ENCODE data around the gene STK35.

Gene STK35

DNA sequence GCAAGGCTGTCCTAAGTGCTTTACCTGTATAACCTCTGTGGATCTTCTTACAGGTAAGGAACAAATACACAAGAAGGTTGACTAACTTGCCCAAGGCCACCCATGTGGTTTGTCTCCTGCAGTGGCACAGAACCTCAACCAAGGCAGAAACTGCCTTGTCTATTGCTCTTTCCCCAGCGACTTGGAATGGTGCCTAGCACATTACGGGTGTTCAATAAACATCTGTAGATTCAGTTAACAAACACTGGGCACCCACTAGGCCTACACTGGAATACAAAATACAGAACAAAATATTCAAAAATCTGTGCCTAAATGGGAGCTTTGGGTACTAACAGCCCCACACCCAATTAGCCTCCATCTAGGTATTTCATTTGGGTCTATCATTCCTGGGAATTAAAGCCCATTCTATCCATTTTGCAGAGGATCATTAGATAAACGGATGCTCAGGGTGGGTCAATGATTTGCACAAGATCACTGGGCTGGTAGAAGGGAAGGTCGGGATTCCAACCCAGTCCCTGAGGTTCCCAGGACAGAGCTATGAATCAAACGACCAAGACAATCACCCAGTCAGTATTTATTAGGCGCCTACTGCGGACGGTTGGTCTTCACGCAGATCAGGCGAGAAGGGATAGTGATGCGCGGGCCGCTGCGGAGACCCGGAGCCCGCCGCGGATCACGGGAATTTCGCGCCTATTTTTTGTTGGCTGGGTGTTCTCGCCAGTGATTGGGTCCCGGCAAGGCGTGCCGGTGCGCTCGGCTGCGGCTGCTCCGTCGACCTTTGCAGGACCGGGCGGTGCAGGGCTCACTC lies at the start of gene STK35:
Gene STK35 (plus strand): TSS at position 771 of the 808 bp plus-strand sequence. CDS start 55 bp downstream, outside the sequence.
- Histone ChIP-seq H3K4me3 (ENCODE audit: low read depth, low read length, poor library complexity, severe bottlenecking) (peak within 1 kb of the TSS; percentile 96), H3K9me3 (ENCODE audit: low read length) (no peaks in the 10 kb centered on the region), H3K27me3 (ENCODE audit: insufficient read depth, low read length) (no peaks in the 10 kb centered on the region), H3K9ac (ENCODE audit: low read length) (peak within 1 kb of the TSS; percentile 77), H3K27ac (ENCODE audit: low read depth, low read length, poor library complexity, severe bottlenecking) (peak within 1 kb of the TSS; percentile 92), H3K4me2 (ENCODE audit: low read length) (peak within 1 kb of the TSS; percentile 98), H4K20me1 (ENCODE audit: insufficient read depth, low read length) (no peaks in the 10 kb centered on the region), H3K36me3 (ENCODE audit: insufficient read depth, low read length) (peaks cover 11% of the 10 kb centered on the region), H3F3A (ENCODE audit: insufficient read depth, low read length) (no peaks in the 10 kb centered on the region), H3K9me2 (ENCODE audit: low read depth, low read length) (no peaks in the 10 kb centered on the region), H3K4me1 (ENCODE audit: insufficient read depth, low read length, severe bottlenecking) (peaks cover 36% of the 10 kb centered on the region), H2AFZ (ENCODE audit: low read length) (0 out of 2 replicates have a peak within 1 kb of the TSS, but pooled peaks have one; percentile 16), H3K79me2 (ENCODE audit: insufficient read depth, low read length) (peaks cover 28% of the 10 kb centered on the region)
- TF ChIP-seq EZH2 (IDR thresholded peaks at IDR 0.05; ENCODE audit: borderline replicate concordance, low read length) = no peak

GRCh38 chr20:2051946-2052345 lies 49.7 kb upstream of the STK35 start:
- H2AFZ ChIP-seq (ENCODE audit: low read length) = no peak overlapping the region
- no peak overlapping the region for H3K27ac ChIP-seq (ENCODE audit: low read depth, low read length, poor library complexity, severe bottlenecking)
- no peak overlapping the region for H3K4me3 ChIP-seq (ENCODE audit: low read depth, low read length, poor library complexity, severe bottlenecking)
- no peaks in the 10 kb centered on the region for H3K79me2 ChIP-seq (ENCODE audit: insufficient read depth, low read length)
- no peaks in the 10 kb centered on the region for H4K20me1 ChIP-seq (ENCODE audit: insufficient read depth, low read length)
- H3K9me3 ChIP-seq (ENCODE audit: low read length) = no peaks in the 10 kb centered on the region
- no peaks in the 10 kb centered on the region for H3K4me1 ChIP-seq (ENCODE audit: insufficient read depth, low read length, severe bottlenecking)
- 0 out of 2 replicates have a peak, but pooled peaks cover 4% of the 10 kb centered on the region for H3K27me3 ChIP-seq (ENCODE audit: insufficient read depth, low read length)
- H3K36me3 ChIP-seq (ENCODE audit: insufficient read depth, low read length) = no peaks in the 10 kb centered on the region
- TF ChIP-seq EZH2 (IDR thresholded peaks at IDR 0.05; ENCODE audit: borderline replicate concordance, low read length) (no peak), CTCF (IDR thresholded peaks at IDR 0.05; ENCODE audit: low read length) (no peak)
- no peak overlapping the region for H3K4me2 ChIP-seq (ENCODE audit: low read length)
- H3F3A ChIP-seq (ENCODE audit: insufficient read depth, low read length) = no peaks in the 10 kb centered on the region
- H3K9ac ChIP-seq (ENCODE audit: low read length) = no peak overlapping the region
- H3K9me2 ChIP-seq (ENCODE audit: low read depth, low read length) = no peaks in the 10 kb centered on the region

DNA sequence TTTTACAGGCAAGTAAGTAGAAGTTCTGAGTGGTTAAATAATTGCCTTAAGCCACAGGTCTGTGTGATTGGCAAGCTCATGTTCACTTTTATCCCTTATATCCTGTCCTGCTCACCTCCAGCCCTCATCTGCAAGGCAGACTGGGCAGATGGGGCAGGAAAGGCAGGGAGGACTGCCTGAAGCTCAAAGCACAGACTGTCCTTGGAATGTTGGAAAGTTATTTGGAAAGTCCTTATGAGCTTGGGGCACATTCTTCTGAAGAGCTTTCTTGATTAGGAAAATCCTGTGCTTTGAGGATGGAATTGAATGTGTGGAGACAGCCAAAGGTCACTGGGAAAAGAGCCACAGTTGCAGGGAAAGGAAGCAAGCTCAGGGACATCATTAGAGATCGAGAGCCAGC lies 48.9 kb upstream of the STK35 start:
- Histone ChIP-seq H3F3A (ENCODE audit: insufficient read depth, low read length) (no peaks in the 10 kb centered on the region), H3K4me1 (ENCODE audit: insufficient read depth, low read length, severe bottlenecking) (no peaks in the 10 kb centered on the region), H3K9ac (ENCODE audit: low read length) (no peak overlapping the region), H4K20me1 (ENCODE audit: insufficient read depth, low read length) (no peaks in the 10 kb centered on the region), H3K4me3 (ENCODE audit: low read depth, low read length, poor library complexity, severe bottlenecking) (no peak overlapping the region), H3K36me3 (ENCODE audit: insufficient read depth, low read length) (no peaks in the 10 kb centered on the region), H3K9me2 (ENCODE audit: low read depth, low read length) (no peaks in the 10 kb centered on the region), H3K27me3 (ENCODE audit: insufficient read depth, low read length) (0 out of 2 replicates have a peak, but pooled peaks cover 4% of the 10 kb centered on the region), H3K4me2 (ENCODE audit: low read length) (no peak overlapping the region), H3K27ac (ENCODE audit: low read depth, low read length, poor library complexity, severe bottlenecking) (no peak overlapping the region), H3K79me2 (ENCODE audit: insufficient read depth, low read length) (no peaks in the 10 kb centered on the region), H2AFZ (ENCODE audit: low read length) (no peak overlapping the region), H3K9me3 (ENCODE audit: low read length) (no peaks in the 10 kb centered on the region)
- TF ChIP-seq EZH2 (IDR thresholded peaks at IDR 0.05; ENCODE audit: borderline replicate concordance, low read length) = no peak
- no peak for TF ChIP-seq CTCF (IDR thresholded peaks at IDR 0.05; ENCODE audit: low read length)

All from OCI-LY1 (cell line).